Neural progenitor cell (in vitro differentiated cells): Measurements from ENCODE around the gene RNF40. TPM values are rescaled to one million over a fixed set of nuclear protein-coding genes. Genes with fewer than 3 reads are reported as not detected.

Experiments
- DNase-seq: peaks from one replicate; pipeline ENCODE4 v3.0.0-alpha.2; 2016; ENCODE audit warnings: low spot score
- H2AFZ ChIP-seq: fragments of 200-600 bp; sonication (generic); replicated peaks from 2 replicates; pipeline ENCODE4 v1.6.1; 2016; ENCODE audit warnings: antibody characterized with exemption
- H3F3A ChIP-seq: fragments of 200-600 bp; sonication (generic); 2 replicates; pipeline ENCODE4 v1.6.1; 2016; ENCODE audit warnings: antibody characterized with exemption, low read depth
- H3K27ac ChIP-seq: fragments of 200-600 bp; sonication (generic); 2 replicates; pipeline ENCODE4 v1.5.1; 2016; ENCODE audit warnings: mild to moderate bottlenecking
- H3K27me3 ChIP-seq: fragments of 200-600 bp; sonication (generic); 2 replicates; pipeline ENCODE4 v1.6.1; 2016; ENCODE audit warnings: mild to moderate bottlenecking, moderate library complexity
- H3K36me3 ChIP-seq: fragments of 200-600 bp; sonication (generic); 2 replicates; pipeline ENCODE4 v1.5.1; 2016
- H3K4me1 ChIP-seq: fragments of 200-600 bp; sonication (generic); 2 replicates; pipeline ENCODE4 v1.6.1; 2016; ENCODE audit warnings: mixed run types
- H3K4me2 ChIP-seq: fragments of 200-600 bp; sonication (generic); 2 replicates; pipeline ENCODE4 v1.6.1; 2016
- H3K4me3 ChIP-seq: fragments of 200-600 bp; sonication (generic); 2 replicates; pipeline ENCODE4 v1.5.1; 2016
- H3K79me2 ChIP-seq: fragments of 200-600 bp; sonication (generic); 2 replicates; pipeline ENCODE4 v1.6.1; 2016; ENCODE audit warnings: low read depth
- H3K9ac ChIP-seq: fragments of 200-600 bp; sonication (generic); 2 replicates; pipeline ENCODE4 v1.6.1; 2016
- H3K9me3 ChIP-seq: fragments of 200-600 bp; sonication (generic); 2 replicates; pipeline ENCODE4 v1.5.1; 2016; ENCODE audit warnings: low read depth
- H4K20me1 ChIP-seq: fragments of 200-600 bp; sonication (generic); 2 replicates; pipeline ENCODE4 v1.6.1; 2016; ENCODE audit warnings: low read depth
- H3K27ac Mint-ChIP-seq: 3 replicates; pipeline ENCODE4 v1.8.0; 2021; ENCODE audit warnings: mixed read lengths
- H3K27me3 Mint-ChIP-seq: 2 replicates; pipeline ENCODE4 v1.8.0; 2022; ENCODE audit warnings: low read depth, mild to moderate bottlenecking, inconsistent platforms, moderate library complexity, mixed read lengths; ENCODE audit not compliant: insufficient read depth
- H3K36me3 Mint-ChIP-seq: 3 replicates; pipeline ENCODE4 v1.8.0; 2021; ENCODE audit warnings: mixed read lengths
- H3K4me1 Mint-ChIP-seq: 3 replicates; pipeline ENCODE4 v1.8.0; 2021; ENCODE audit warnings: mixed read lengths
- H3K4me3 Mint-ChIP-seq: 3 replicates; pipeline ENCODE4 v1.8.0; 2021; ENCODE audit warnings: mild to moderate bottlenecking, moderate library complexity, mixed read lengths
- H3K9me3 Mint-ChIP-seq: 3 replicates; pipeline ENCODE4 v1.8.0; 2020; ENCODE audit warnings: mixed read lengths
- CTCF ChIP-seq: fragments of 200-600 bp; sonication (generic); IDR thresholded peaks from 2 replicates; pipeline ENCODE4 v1.5.1; 2017; ENCODE audit warnings: antibody characterized with exemption, mild to moderate bottlenecking
- EZH2 ChIP-seq: fragments of 200-600 bp; sonication (generic); IDR thresholded peaks from 2 replicates; pipeline ENCODE4 v1.6.1; 2017; ENCODE audit warnings: antibody characterized with exemption, mild to moderate bottlenecking, moderate library complexity
- EZH2phosphoT487 ChIP-seq: fragments of 200-600 bp; sonication (generic); IDR thresholded peaks from 2 replicates; pipeline ENCODE4 v1.6.1; 2017; ENCODE audit warnings: antibody characterized with exemption
- total RNA-seq: library from RNA; depleted of rRNA; stranded (reverse); fragments of >200 nt; gene quantifications from 2 replicates; pipeline ENCODE4 v1.2.3, GENCODE V29; 2015; ENCODE audit warnings: low replicate concordance

Gene RNF40
- total RNA-seq, 1 donor from 2014 or later: 45.6 TPM

DNA sequence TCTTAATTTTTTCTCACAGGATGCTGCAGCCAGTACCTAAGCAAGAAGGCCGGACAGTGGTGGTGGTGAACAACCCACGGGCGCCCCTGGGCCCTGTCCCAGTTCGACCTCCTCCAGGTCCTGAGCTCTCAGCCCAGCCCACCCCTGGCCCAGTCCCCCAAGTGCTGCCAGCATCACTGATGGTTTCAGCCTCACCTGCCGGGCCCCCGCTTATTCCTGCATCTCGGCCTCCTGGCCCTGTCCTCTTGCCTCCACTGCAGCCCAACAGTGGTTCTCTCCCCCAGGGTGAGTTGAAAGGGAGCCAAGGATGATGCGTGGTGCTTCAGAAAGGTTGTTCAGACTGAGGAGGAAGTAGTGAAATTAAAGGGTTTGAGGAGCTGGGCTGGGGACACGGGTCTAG is 41.4 kb upstream of the RNF40 start:
- H3K9ac ChIP-seq: no peak overlapping the region
- no peaks in the 10 kb centered on the region for H3K9me3 Mint-ChIP-seq
- H3K79me2 ChIP-seq: peaks cover 33% of the 10 kb centered on the region

DNA sequence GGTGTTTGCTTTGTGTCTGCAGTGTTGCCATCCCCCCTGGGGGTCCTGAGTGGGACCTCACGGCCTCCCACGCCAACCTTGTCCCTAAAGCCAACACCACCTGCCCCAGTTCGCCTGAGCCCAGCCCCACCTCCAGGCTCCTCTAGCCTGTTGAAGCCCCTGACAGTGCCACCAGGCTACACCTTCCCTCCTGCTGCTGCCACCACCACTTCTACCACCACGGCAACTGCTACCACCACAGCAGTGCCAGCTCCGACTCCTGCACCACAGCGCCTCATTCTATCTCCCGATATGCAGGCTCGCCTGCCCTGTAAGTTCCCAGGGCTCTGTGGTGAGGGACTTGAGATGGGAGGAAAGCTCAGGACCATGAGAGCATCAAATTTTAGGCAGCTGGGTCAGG is 41.0 kb upstream of the RNF40 start:
- Mint-ChIP-seq H3K27me3 (no peaks in the 10 kb centered on the region), H3K9me3 (no peaks in the 10 kb centered on the region), H3K4me1 (no peaks in the 10 kb centered on the region), H3K4me3 (no peak overlapping the region), H3K27ac (no peak overlapping the region), H3K36me3 (peaks cover 49% of the 10 kb centered on the region)
- peaks cover 38% of the 10 kb centered on the region for H3K79me2 ChIP-seq
- H3K4me3 ChIP-seq: no peak overlapping the region
- no peak overlapping the region for H3K9ac ChIP-seq
- H3K27me3 ChIP-seq: no peaks in the 10 kb centered on the region
- H3F3A ChIP-seq: no peaks in the 10 kb centered on the region
- no peak overlapping the region for H3K27ac ChIP-seq
- no peak for DNase-seq
- H3K36me3 ChIP-seq: peaks cover 11% of the 10 kb centered on the region
- H4K20me1 ChIP-seq: peaks cover 41% of the 10 kb centered on the region
- H3K4me1 ChIP-seq: no peaks in the 10 kb centered on the region
- no peak overlapping the region for H3K4me2 ChIP-seq
- TF ChIP-seq CTCF (no peak), EZH2 (no peak), EZH2phosphoT487 (no peak)
- H2AFZ ChIP-seq: no peak overlapping the region
- no peaks in the 10 kb centered on the region for H3K9me3 ChIP-seq

More for the DNA sequence above, 41.4 kb upstream of the RNF40 start:
- TF ChIP-seq EZH2: no peak
- TF ChIP-seq EZH2phosphoT487: no peak
- TF ChIP-seq CTCF: no peak
- H3K36me3 Mint-ChIP-seq: peaks cover 53% of the 10 kb centered on the region
- H3K27ac ChIP-seq: no peak overlapping the region
- peaks cover 6% of the 10 kb centered on the region for H3K36me3 ChIP-seq
- H3K9me3 ChIP-seq: no peaks in the 10 kb centered on the region
- no peak overlapping the region for H3K4me3 ChIP-seq
- H3K27me3 Mint-ChIP-seq: no peaks in the 10 kb centered on the region
- no peak overlapping the region for H3K4me3 Mint-ChIP-seq
- H3K4me1 ChIP-seq: no peaks in the 10 kb centered on the region
- H4K20me1 ChIP-seq: peaks cover 37% of the 10 kb centered on the region
- H3K27me3 ChIP-seq: no peaks in the 10 kb centered on the region
- H2AFZ ChIP-seq: no peak overlapping the region
- DNase-seq: no peak
- H3F3A ChIP-seq: no peaks in the 10 kb centered on the region
- H3K27ac Mint-ChIP-seq: no peak overlapping the region
- no peaks in the 10 kb centered on the region for H3K4me1 Mint-ChIP-seq
- no peak overlapping the region for H3K4me2 ChIP-seq

GRCh38 chr16:30721606-30722005 is 40.5 kb upstream of the RNF40 start:
- Histone ChIP-seq H3K4me1 (no peaks in the 10 kb centered on the region), H3K9me3 (no peaks in the 10 kb centered on the region), H3K27me3 (no peaks in the 10 kb centered on the region), H3K36me3 (peaks cover 11% of the 10 kb centered on the region), H3F3A (no peaks in the 10 kb centered on the region), H3K79me2 (peaks cover 42% of the 10 kb centered on the region), H3K27ac (no peak overlapping the region), H2AFZ (no peak overlapping the region), H3K9ac (no peak overlapping the region), H3K4me3 (no peak overlapping the region), H4K20me1 (peaks cover 42% of the 10 kb centered on the region), H3K4me2 (no peak overlapping the region)
- Mint-ChIP-seq H3K36me3 (peaks cover 44% of the 10 kb centered on the region), H3K4me3 (no peak overlapping the region), H3K27me3 (no peaks in the 10 kb centered on the region), H3K4me1 (no peaks in the 10 kb centered on the region), H3K27ac (no peak overlapping the region), H3K9me3 (no peaks in the 10 kb centered on the region)
- TF ChIP-seq EZH2phosphoT487 (no peak), CTCF (no peak), EZH2 (no peak)
- DNase-seq: no peak
